Measurements from ENCODE around the gene MXD1.
A peak's percentile ranks its signal among the peaks of the same experiment; 100 is the strongest.
"Not testable (repeated sequence)": the region's sequence is repeated elsewhere in the genome, so short reads cannot be mapped to it uniquely, and the experiment has no call there.

MXD1 gene

DNA sequence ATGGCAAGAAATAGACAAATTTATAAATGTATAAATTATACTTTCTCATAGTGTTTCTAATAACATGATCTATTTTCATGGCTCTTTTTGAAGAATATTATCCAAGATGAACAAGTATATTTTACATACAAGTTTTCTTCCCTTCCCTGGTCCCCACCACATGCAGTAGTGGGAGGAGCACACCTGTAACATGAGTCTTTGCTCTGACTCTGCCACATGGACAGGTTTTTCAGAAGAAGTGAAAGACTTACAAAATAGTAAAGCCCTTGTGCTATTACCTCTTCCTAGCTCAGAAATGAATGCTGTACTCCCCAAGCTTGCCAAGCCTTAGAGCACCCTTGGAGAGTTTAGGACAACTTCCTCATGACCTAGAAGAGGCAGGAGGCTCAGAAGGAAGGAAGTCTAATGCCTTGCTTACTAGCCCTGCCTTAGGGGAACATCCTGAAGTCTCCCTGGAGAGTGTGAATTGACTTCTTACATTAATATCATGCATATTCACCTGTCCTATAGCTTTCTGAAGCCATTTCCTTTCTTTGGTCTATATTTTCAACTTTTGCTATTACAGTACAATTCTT, 18.4 kb downstream of the MXD1 start:
- DNase-seq (ENCODE audit: low read depth in 2 of 2): no peak

GRCh38 chr2:69933839-69934613, 19.1 kb downstream of the MXD1 start:
- peak in 1 of 2 donors; percentile 17 for DNase-seq (ENCODE audit: low read depth in 2 of 2)

GRCh38 chr2:69934614-69934908, 19.7 kb downstream of the MXD1 start:
- DNase-seq (ENCODE audit: low read depth in 2 of 2): no peak

GRCh38 chr2:69935011-69935410, 20.1 kb downstream of the MXD1 start:
- no peak for DNase-seq (ENCODE audit: low read depth in 2 of 2)

DNA sequence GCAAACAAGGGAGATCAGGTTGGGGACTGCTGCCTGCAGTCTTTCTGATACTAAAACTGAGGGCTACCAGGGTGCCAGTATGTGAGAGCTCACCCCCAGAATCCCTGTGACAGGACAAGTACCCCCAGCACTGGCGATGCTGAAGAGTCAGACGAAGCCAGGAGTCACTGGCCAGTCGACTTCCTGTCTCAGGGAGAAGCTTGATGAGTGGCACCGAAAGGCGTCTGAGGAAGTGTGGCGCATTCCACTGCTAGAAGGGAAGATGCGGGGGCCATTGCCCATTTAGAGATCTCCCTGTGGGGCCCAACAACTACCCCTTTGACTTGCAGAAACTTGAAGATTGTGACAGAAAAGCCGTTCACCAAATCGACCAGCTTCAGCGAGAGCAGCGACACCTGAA, 22.0 kb downstream of the MXD1 start:
- no peak for DNase-seq (ENCODE audit: low read depth in 2 of 2)

DNA sequence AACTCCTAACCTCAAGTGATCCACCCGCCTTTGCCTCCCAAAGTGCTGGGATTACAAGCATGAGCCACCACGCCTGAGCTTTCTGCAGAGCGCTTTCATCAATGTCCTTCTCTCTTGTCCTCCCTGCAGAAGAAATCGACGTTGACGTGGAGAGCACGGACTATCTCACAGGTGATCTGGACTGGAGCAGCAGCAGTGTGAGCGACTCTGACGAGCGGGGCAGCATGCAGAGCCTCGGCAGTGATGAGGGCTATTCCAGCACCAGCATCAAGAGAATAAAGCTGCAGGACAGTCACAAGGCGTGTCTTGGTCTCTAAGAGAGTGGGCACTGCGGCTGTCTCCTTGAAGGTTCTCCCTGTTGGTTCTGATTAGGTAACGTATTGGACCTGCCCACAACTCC, 23.1 kb downstream of the MXD1 start:
- DNase-seq (ENCODE audit: low read depth in 2 of 2): no peak

- no peak for DNase-seq (ENCODE audit: low read depth in 2 of 2)
Measured at GRCh38 chr2:69939722-69940121, 24.8 kb downstream of the MXD1 start.

- DNase-seq (ENCODE audit: low read depth in 2 of 2): no peak
Measured at GRCh38 chr2:69940691-69941090, 25.8 kb downstream of the MXD1 start.

DNA sequence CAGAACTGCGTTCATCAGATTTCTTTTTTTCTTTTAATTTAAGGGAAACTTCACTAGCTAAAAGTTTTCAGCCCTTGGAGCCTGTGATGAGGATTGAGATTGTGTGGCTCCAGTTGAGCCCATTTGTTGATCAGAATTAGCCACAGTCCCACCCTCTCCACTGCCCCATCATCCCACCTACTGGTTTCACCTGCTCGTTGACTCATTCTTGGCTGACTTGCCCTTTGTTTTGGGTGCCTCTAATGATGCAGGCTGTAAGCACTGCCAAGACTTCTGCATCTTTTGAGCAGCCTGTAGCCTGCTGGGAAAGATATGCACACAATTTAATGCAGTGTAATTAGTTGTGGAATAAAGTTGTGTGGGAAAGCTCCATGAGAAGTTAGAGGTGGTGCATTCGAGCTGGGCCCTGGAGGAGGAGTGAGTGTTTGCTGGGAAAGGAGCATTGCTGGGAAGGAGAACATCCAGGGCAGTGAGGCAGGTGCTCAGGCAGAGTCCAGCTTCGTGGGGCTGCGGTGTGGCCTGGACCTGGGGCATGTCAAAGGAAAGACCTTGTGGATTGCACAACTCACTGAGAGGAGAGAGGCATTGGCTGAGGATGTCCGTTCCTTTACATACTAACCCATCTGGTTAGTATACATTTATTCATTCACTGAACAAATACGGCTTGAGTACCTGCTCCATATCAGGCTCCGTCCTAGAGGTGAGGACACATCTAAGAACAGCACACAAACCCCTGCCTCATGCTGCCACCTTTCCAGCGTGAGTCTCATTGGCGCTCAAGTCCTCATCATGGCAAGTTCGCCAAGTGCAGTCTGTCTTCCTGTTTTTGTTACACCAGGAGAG, 28.3 kb downstream of the MXD1 start:
- no peak for DNase-seq (ENCODE audit: low read depth in 2 of 2)

- DNase-seq (ENCODE audit: low read depth in 2 of 2): no peak
Measured at GRCh38 chr2:69943843-69944525, 29.1 kb downstream of the MXD1 start.

DNA sequence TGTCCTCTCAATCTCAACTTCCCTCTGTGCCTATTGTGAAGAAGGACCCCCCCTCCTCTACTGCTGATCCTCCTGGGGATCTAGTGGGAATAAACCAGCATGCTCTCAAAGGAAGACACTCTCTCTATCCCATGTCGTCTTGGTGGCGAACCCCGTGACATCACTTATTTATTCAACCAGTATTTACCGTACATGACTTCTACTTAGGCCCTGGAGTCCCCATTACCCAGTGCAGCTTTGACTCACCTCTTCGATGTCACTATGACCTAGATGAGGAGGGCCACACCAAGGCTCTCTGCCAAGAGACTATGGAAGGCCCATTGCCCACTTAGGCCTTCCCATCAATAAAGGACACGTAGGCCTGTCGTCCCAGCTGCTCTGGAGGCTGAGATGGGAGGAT, 29.8 kb downstream of the MXD1 start:
- DNase-seq (ENCODE audit: low read depth in 2 of 2): no peak

DNA sequence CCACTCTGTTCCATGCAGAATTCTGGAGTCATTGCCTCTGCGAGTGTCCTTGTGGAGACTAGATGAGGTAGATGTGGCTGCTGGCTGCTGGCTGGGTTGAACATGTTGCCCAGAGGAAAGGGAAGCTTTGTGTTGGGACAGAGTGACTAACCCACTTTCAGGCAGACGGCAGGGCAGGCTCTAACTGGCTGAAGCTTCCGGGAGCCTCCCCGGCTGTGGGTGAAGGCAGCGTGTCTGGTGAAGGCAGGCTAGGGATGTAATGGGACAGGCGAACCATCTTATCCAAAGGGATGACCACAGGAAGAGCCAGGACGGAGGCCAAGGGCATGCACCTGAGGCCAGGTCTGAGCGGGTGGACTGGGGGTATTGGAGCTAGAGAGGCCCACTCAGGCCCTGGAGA, 30.5 kb downstream of the MXD1 start:
- no peak for DNase-seq (ENCODE audit: low read depth in 2 of 2)

GRCh38 chr2:69945941-69946340, 31.0 kb downstream of the MXD1 start:
- no peak for DNase-seq (ENCODE audit: low read depth in 2 of 2)

DNA sequence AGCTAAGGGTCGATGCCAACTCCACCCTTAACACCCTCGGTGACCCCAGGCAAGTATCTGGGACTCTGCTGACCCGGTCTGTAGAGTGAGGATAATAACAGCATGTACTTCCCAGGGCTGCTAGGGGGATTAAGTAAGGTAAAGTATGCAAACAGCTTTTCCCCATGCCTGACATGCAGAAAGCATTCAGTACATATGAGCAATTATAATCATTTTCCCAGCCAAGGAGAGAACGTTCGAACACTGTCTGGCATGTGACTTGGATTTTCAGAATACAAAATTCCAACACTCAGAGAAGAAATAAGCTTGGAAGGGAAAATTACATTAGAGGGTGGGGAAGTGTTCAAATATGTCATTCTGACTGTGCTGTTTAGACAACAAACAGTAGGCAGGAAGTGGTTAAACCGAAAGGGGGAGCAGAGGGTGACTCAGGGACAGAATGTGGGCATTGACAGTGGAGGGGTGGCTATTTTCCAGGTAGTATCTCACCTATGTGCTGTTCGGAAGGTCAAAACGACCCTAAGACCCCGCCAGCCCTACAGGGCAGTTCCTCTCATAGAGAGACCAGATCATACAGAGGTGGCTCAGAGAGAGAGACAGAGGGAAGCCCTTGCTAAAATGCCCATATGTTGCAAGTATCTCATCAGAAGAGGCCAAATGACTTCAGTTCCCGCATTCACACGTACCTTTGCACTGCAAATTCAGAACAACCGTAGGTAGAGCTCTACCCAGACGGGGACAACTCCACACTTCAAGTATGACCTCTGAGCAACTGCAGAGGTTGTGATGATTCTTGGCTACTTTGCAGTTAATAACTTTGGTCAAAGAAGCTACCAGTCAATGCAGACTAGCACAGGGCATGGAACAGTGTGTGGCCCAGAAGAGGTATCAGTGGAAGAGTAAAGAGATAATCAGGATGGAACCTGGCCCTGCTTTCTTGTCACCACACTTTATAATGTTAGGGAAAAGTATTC, 31.7 kb downstream of the MXD1 start:
- peak; percentile 14 to 23 for DNase-seq (ENCODE audit: low read depth in 2 of 2)

DNA sequence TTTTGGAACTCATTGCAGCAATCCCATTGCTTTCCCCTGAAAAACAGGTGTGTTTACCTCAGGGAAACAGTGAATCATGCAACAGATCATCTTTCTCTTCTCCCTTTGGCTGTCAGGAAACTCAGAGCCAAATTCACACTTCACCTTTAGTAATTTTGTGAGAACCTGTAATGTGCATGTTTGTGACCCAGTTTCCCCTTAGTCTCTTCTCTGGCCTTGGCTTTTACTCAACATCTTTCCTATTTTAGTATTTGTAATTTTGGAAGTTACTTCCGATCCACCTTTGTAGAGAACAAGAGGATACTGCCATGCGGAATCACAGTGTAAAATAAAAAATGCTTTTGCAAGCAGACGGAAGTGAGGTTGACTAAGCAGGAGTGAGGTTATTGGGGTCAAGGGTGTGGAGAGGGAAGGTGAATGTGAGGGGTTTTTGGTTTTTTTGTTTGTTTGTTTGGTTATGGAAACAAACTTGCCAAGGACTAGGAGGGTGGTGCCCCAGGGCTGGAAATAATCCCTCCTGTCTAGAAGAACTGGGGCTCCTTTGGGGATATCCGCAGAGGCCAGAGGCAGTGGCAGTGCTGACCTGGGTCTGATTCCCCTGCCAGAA, 32.5 kb downstream of the MXD1 start:
- DNase-seq (ENCODE audit: low read depth in 2 of 2): no peak

GRCh38 chr2:69948032-69948962, 33.4 kb downstream of the MXD1 start:
- DNase-seq (ENCODE audit: low read depth in 2 of 2): no peak

- no peak for DNase-seq (ENCODE audit: low read depth in 2 of 2)
Measured at GRCh38 chr2:69948963-69949645, 34.2 kb downstream of the MXD1 start.

DNA sequence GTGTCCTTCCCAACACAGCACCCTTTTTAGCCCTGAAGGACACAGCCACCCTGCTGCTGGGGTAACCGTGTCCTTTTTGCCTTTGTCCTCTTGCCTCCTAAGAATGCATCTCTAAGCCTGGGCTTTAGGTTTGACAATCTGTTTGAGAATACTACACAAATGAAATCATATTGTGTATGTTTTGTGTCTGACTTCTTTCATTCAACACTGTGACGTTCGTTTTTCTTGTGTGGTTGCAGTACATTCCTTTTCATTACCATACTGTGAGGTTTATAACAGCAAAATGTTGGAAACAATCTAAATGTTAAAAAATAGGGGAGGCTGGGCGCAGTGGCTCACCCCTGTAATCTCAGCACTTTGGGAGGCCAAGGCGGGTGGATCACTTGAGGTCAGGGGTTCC, 35.3 kb downstream of the MXD1 start:
- no peak for DNase-seq (ENCODE audit: low read depth in 2 of 2)

- DNase-seq (ENCODE audit: low read depth in 2 of 2): not testable (repeated sequence)
Measured at GRCh38 chr2:69950671-69951070, 35.8 kb downstream of the MXD1 start.
